Muscle layer of duodenum (tissue), 2 donors: ENCODE results near the gene PLXNA4.
"Not testable (repeated sequence)": the region's sequence is repeated elsewhere in the genome, so short reads cannot be mapped to it uniquely, and the experiment has no call there.

ENCODE experiments used
- H3K27ac ChIP-seq: one replicate; pipeline ENCODE4 v1.7.0; 2013; ENCODE audit warnings: mild to moderate bottlenecking, low read length
- H3K27me3 ChIP-seq: one replicate; pipeline ENCODE4 v1.7.0; 2013; ENCODE audit warnings: low read depth, mild to moderate bottlenecking, control low read depth, low read length
- H3K36me3 ChIP-seq, 2 donors: one replicate each; pipeline ENCODE4 v1.7.0; 2013; ENCODE audit warnings: low read length in 2 of 2, control low read depth in 1 of 2, mild to moderate bottlenecking in 1 of 2; ENCODE audit not compliant: insufficient read depth in 2 of 2, control insufficient read depth in 1 of 2
- H3K4me1 ChIP-seq, 2 donors: one replicate each; pipeline ENCODE4 v1.7.0; 2013; ENCODE audit warnings: low read length in 2 of 2, mild to moderate bottlenecking in 2 of 2, control low read depth in 1 of 2, moderate library complexity in 1 of 2; ENCODE audit not compliant: insufficient read depth in 2 of 2, control insufficient read depth in 1 of 2
- H3K4me3 ChIP-seq, 2 donors: one replicate each; pipeline ENCODE4 v1.7.0; 2013; ENCODE audit warnings: low read length in 2 of 2, low read depth in 1 of 2, mild to moderate bottlenecking in 1 of 2
- H3K9me3 ChIP-seq, 2 donors: one replicate each; pipeline ENCODE4 v1.7.0; 2013; ENCODE audit warnings: low read length in 2 of 2, control low read depth in 1 of 2, mild to moderate bottlenecking in 1 of 2; ENCODE audit not compliant: control insufficient read depth in 1 of 2
- donor health status: healthy.

Gene PLXNA4

GRCh38 chr7:132183781-132184380 lies 392.4 kb downstream of the PLXNA4 start:
- Histone ChIP-seq H3K36me3 (peaks cover 3 to 9% of the 10 kb centered on the region in 2 donors), H3K4me1 (no peaks in the 10 kb centered on the region), H3K9me3 (peaks cover 0 to 15% of the 10 kb centered on the region in 2 donors), H3K4me3 (no peak overlapping the region), H3K27me3 (no peaks in the 10 kb centered on the region), H3K27ac (no peak overlapping the region)

DNA sequence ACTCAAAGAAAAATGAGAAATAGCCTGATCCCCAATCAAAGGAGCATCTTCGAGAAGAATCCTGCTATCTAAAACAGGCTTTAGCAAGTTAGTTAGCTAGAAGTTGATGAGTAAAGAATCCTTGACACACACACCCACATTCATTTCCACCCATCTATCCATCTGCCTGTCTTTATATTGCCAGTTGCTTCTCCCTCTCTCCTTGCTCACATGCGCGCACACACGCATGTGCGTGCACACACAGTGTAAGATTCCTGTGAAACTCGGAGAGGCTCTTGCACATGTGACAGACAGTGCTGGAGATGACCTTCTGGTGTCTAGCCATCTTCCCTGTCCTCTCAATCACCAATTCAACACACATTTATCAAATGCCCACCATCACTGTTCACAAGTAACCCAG lies 393.3 kb downstream of the PLXNA4 start:
- no peaks in the 10 kb centered on the region for H3K27me3 ChIP-seq
- no peaks in the 10 kb centered on the region for H3K4me1 ChIP-seq
- no peak overlapping the region for H3K27ac ChIP-seq
- peaks cover 0 to 15% of the 10 kb centered on the region in 2 donors for H3K9me3 ChIP-seq
- H3K36me3 ChIP-seq = peaks cover 3 to 9% of the 10 kb centered on the region in 2 donors
- H3K4me3 ChIP-seq = no peak overlapping the region

DNA sequence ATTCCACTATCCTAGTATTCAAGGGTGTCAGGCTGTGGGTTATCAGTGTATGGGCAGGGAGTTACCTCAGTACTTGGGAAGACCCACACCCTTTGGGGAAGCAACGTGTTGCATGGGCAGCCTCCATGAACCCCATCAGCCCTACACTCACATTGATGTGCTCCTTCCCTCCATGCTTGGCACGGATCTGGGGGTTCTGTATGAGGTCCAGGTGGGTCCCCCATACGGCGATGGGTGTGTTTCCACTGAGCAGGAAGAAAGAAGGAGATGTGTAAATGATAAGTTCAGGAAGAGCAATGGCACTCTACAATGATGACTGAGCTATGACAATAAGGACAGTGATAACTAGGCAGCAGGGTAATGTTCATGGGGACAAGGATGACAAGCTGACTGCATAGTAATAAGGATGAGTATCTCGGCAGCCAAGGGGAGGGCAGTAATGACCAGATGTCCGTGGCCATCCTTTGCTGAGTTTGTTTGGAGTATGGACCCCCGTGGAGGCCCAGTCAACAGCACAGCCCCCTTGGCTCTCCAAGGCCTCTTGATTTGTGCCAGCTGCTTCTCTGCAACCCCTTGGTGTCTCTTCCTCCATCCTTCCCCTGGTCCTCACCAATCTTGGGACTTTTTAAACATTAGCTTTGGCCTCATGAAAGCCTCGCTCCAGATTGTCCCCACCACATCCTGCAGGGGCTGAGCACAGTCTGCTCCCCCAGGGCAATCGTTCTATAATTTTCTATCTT lies 394.2 kb downstream of the PLXNA4 start:
- no peak overlapping the region for H3K27ac ChIP-seq
- peaks cover 0 to 10% of the 10 kb centered on the region in 2 donors for H3K9me3 ChIP-seq
- no peaks in the 10 kb centered on the region for H3K4me1 ChIP-seq
- no peaks in the 10 kb centered on the region for H3K27me3 ChIP-seq
- no peak overlapping the region for H3K4me3 ChIP-seq
- H3K36me3 ChIP-seq = peaks cover 3 to 5% of the 10 kb centered on the region in 2 donors

GRCh38 chr7:132181371-132181770 lies 394.9 kb downstream of the PLXNA4 start:
- Histone ChIP-seq H3K27me3 (no peaks in the 10 kb centered on the region), H3K9me3 (peaks cover 0 to 5% of the 10 kb centered on the region in 2 donors), H3K36me3 (peaks cover 0 to 3% of the 10 kb centered on the region in 2 donors), H3K4me3 (no peak overlapping the region), H3K4me1 (no peaks in the 10 kb centered on the region), H3K27ac (no peak overlapping the region)

DNA sequence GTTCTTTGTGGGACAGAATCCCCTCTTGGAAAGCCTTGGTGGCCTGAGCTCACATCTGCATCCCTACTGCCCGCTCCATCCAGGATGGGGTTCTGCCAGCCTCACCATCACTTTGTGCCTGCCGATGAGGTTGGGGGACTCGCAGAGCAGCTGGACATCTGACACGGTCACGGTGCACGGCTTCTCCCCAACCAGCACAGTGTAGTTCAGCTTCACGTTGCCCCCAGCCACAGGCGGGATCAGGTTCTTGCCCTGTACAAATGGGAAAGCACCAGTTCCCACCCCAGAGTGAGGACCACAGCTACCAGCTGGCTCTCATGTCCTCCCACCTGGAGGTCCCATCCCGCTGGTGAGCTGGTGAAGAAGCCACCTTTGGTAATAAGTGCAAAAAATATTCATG lies 395.8 kb downstream of the PLXNA4 start:
- Histone ChIP-seq H3K27me3 (no peaks in the 10 kb centered on the region), H3K9me3 (no peaks in the 10 kb centered on the region), H3K36me3 (peaks cover 0 to 3% of the 10 kb centered on the region in 2 donors), H3K4me3 (no peak overlapping the region), H3K4me1 (no peaks in the 10 kb centered on the region), H3K27ac (no peak overlapping the region)

DNA sequence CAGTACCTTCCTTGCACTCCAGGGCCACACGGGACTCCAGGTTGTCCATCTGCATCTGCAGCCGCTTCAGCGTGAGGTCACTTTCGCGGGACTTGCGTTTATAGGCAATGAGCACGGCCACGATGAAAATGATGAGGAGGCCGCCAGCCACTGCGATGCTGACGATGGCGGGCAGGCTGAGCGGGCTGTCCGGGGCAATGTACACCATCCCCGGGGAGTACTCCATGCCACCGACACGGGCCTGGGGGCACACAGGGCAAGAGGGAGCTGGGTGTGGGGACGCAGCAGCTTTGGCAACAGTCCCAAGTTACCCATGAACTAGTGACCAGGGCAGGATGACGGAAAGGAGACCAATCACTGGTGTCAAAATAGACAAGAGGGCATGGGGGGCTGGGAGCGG lies 396.6 kb downstream of the PLXNA4 start:
- Histone ChIP-seq H3K36me3 (no peaks in the 10 kb centered on the region), H3K4me1 (no peaks in the 10 kb centered on the region), H3K4me3 (no peak overlapping the region), H3K27ac (no peak overlapping the region), H3K27me3 (no peaks in the 10 kb centered on the region), H3K9me3 (no peaks in the 10 kb centered on the region)

- H3K36me3 ChIP-seq = no peaks in the 10 kb centered on the region
- no peaks in the 10 kb centered on the region for H3K27me3 ChIP-seq
- H3K27ac ChIP-seq = no peak overlapping the region
- H3K4me1 ChIP-seq = no peaks in the 10 kb centered on the region
- H3K4me3 ChIP-seq = no peak overlapping the region
- H3K9me3 ChIP-seq = no peaks in the 10 kb centered on the region
Measured at GRCh38 chr7:132179080-132179430, 397.2 kb downstream of the PLXNA4 start.

DNA sequence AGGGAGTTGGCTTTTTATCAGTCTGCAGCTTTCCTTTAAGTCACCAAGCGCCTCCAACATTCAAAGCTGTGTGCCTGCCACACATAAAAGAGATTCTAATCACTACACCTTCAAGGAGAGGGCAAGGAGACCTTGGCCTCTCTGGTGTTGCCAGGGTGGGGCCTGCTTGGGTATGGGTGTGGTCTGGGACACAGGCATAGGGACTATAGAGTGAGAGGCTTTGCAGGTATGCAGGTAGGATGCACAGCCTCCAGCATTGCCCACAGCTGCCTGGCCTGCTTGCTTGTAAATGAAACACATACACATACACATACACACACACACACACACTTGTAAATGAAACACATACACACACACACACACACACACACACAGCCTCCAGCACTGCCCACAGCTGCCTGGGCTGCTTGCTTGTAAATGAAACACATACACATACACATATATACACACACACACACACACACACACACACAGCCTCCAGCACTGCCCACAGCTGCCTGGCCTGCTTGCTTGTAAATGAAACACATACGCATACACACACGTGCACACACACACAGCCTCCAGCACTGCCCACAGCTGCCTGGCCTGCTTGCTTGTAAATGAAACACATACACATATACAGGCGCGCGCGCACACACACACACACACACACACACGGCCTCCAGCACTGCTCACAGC lies 397.7 kb downstream of the PLXNA4 start:
- not testable (repeated sequence) for H3K27me3 ChIP-seq, H3K4me1 ChIP-seq, H3K4me3 ChIP-seq, H3K27ac ChIP-seq, H3K36me3 ChIP-seq, H3K9me3 ChIP-seq

DNA sequence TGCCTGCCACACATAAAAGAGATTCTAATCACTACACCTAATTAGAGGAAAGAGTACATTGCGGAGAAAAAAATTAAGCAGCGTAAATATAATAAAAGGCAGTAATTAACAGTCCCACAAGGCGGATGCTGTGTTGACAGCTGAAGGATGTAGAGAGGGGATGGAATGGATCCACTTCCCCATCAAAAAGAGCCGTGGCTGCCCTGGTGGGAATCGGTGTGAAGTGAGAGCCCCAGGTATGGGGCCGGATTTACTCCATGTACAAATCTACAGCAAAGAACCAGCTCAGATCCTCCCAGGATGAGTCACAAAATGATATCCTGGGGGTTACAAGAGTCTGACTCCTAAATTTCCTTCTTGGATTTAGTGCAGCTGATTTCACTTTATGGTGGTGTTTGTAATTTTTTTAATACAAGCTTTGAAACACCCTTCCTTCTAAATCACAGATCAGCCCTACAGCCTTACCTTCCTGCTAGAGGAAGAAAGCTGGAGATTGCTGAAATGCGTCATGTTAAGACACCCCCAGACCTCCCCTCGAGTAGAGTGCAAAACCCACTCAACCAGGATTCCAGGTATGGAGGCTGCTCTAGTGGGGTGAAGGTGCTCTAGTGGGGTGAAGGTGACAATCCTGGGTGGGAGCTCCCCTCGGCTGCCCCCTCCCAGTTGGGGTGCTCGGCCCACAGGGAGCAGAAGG lies 398.4 kb downstream of the PLXNA4 start:
- Histone ChIP-seq H3K4me3 (no peak overlapping the region), H3K36me3 (no peaks in the 10 kb centered on the region), H3K4me1 (no peaks in the 10 kb centered on the region), H3K27ac (no peak overlapping the region), H3K27me3 (no peaks in the 10 kb centered on the region), H3K9me3 (no peaks in the 10 kb centered on the region)

DNA sequence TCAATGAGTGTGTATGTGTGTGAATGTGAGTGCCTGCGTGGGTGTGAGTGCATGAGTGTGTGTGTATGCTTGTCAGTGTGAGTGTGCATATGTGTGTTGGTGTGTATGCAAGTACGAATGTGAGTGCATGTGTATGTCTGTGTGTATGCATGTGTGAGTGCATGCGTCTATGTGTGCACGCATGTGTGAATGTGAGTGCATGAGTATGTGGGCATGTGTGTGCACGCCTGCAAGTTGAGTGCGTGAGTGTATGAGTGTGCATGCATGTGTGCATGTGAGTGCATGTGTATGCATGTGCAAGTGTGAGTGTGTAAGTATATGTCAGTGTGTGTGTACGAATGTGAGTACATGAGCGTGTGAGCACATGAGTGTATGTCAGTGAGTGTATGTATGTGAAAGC lies 399.6 kb downstream of the PLXNA4 start:
- no peak overlapping the region for H3K27ac ChIP-seq
- no peaks in the 10 kb centered on the region for H3K4me1 ChIP-seq
- H3K36me3 ChIP-seq = no peaks in the 10 kb centered on the region
- H3K4me3 ChIP-seq = no peak overlapping the region
- no peaks in the 10 kb centered on the region for H3K27me3 ChIP-seq
- no peaks in the 10 kb centered on the region for H3K9me3 ChIP-seq

GRCh38 chr7:132171130-132171576 lies 405.1 kb downstream of the PLXNA4 start:
- H3K4me1 ChIP-seq = no peaks in the 10 kb centered on the region
- no peaks in the 10 kb centered on the region for H3K27me3 ChIP-seq
- H3K4me3 ChIP-seq = no peak overlapping the region
- no peak overlapping the region for H3K27ac ChIP-seq
- peaks cover 0 to 3% of the 10 kb centered on the region in 2 donors for H3K36me3 ChIP-seq
- no peaks in the 10 kb centered on the region for H3K9me3 ChIP-seq
